ENCODE data around the gene MACROD2. TPM values are rescaled to one million over a fixed set of nuclear protein-coding genes. Genes with fewer than 3 reads are reported as not detected.

The MACROD2 gene
- total and polyA plus RNA-seq, 2 of the 4 experiments (the other 2 are of a cell fraction): not detected

GRCh38 chr20:15599961-15600360, 1604.6 kb downstream of the MACROD2 start:
- Histone ChIP-seq H4K8ac (ENCODE audit: low read depth in 2 of 2, low read length in 2 of 2) (no peak overlapping the region), H2BK5ac (ENCODE audit: low read depth, low read length, poor library complexity, severe bottlenecking) (no peak overlapping the region), H3K27ac (ENCODE audit: insufficient read depth, low read length) (no peak overlapping the region), H3K56ac (ENCODE audit: extremely low read depth, insufficient read depth, low read length) (no peak overlapping the region), H4K91ac (ENCODE audit: insufficient read depth, low read depth, low read length) (no peak overlapping the region), H2BK120ac (ENCODE audit: low read depth, low read length) (no peak overlapping the region), H3K4ac (ENCODE audit: low read depth, low read length) (no peak overlapping the region), H3K9me3 (ENCODE audit: control insufficient read depth, insufficient read depth, low read length) (no peaks in the 10 kb centered on the region), H3K79me1 (ENCODE audit: low read depth in 1 of 2, low read length in 2 of 2) (no peaks in the 10 kb centered on the region), H2AK5ac (ENCODE audit: low read depth, low read length) (no peak overlapping the region), H2BK15ac (ENCODE audit: low read depth, low read length) (no peak overlapping the region), H3K36me3 (ENCODE audit: control insufficient read depth, insufficient read depth, low read length) (no peaks in the 10 kb centered on the region), H3K4me1 (ENCODE audit: control insufficient read depth, insufficient read depth, low read length) (no peaks in the 10 kb centered on the region), H3K4me3 (ENCODE audit: insufficient read depth, low read depth, low read length) (no peak overlapping the region), H3K18ac (ENCODE audit: low read depth, low read length) (no peak overlapping the region), H2BK20ac (ENCODE audit: low read depth, low read length) (no peak overlapping the region), H2AFZ (replicated peaks; ENCODE audit: low read length, poor library complexity) (no peak overlapping the region), H3K23ac (ENCODE audit: low read depth, low read length) (no peak overlapping the region), H3K27me3 (ENCODE audit: control insufficient read depth, insufficient read depth, low read length) (no peaks in the 10 kb centered on the region), H3K9me1 (ENCODE audit: insufficient read depth, low read length) (no peaks in the 10 kb centered on the region), H4K5ac (ENCODE audit: low read depth, low read length) (no peak overlapping the region), H4K20me1 (ENCODE audit: insufficient read depth, low read length) (no peaks in the 10 kb centered on the region), H3K14ac (replicated peaks; ENCODE audit: low read depth, low read length) (no peak overlapping the region), H3K4me2 (ENCODE audit: low read depth, low read length) (no peak overlapping the region), H3K9ac (ENCODE audit: low read depth, low read length) (no peak overlapping the region), H2AK9ac (replicated peaks; ENCODE audit: low read depth, low read length, poor library complexity) (no peak overlapping the region)
- WGBS, 2 experiments (ENCODE audit: extremely low coverage in 2 of 2, insufficient read length in 1 of 2): 60% methylated on average over 1 of the region's 2 CpGs; no CpG with 5 or more reads in 1 of the 2 experiments
- intact Hi-C loops (cut with micrococcal nuclease): no loop called here
- no TSS peak for BruUV-seq (replicated peaks)
- ChIA-PET CTCF (no interaction called here), POLR2A (ENCODE audit: unreplicated experiment) (no interaction called here)
- in situ Hi-C loops (cut with MboI; ENCODE audit: low sequenced_read_pairs): no loop called here
- no peak for DNase-seq
- dilution Hi-C loops (cut with HindIII; ENCODE audit: low sequenced_read_pairs, unreplicated experiment): no loop called here
- no peak for ATAC-seq (ENCODE audit: low read depth)
- TF ChIP-seq CTCF (conservative IDR thresholded peaks at IDR 0.05; ENCODE audit: low read depth, low read length) (no peak), SMC3 (IDR thresholded peaks at IDR 0.05; ENCODE audit: low read depth, low read length) (no peak), FOS (IDR thresholded peaks at IDR 0.05; ENCODE audit: low read depth, low read length) (no peak)

All from IMR-90 (cell line).